Activated T-cell treated with anti-CD3 and anti-CD28 coated beads, Interleukin-2, amount 50 U/mL, for 4 hours (primary cell): ENCODE data around the gene VSTM5. TPM values are rescaled to one million over a fixed set of nuclear protein-coding genes. Genes with fewer than 3 reads are reported as not detected.
A peak's percentile ranks its signal among the peaks of the same experiment; 100 is the strongest.
"Not testable (repeated sequence)": the region's sequence is repeated elsewhere in the genome, so short reads cannot be mapped to it uniquely, and the experiment has no call there.

Source experiments
- ATAC-seq, 2 donors: fragments of 200-7000 bp; cut with Tn5 transposase; one replicate each; pipeline ENCODE4 v1.10.0; 2021
- DNase-seq: peaks from one replicate; pipeline ENCODE4 v3.0.0-alpha.2; 2020
- H3K27me3 Mint-ChIP-seq: one replicate; pipeline ENCODE4 v1.8.0; 2021; ENCODE audit warnings: low read depth, mixed read lengths
- H3K36me3 Mint-ChIP-seq: one replicate; pipeline ENCODE4 v1.8.0; 2022; ENCODE audit warnings: mixed read lengths; ENCODE audit not compliant: insufficient read depth
- H3K4me1 Mint-ChIP-seq: one replicate; pipeline ENCODE4 v1.8.0; 2021; ENCODE audit warnings: low read depth, mixed read lengths
- H3K4me3 Mint-ChIP-seq: one replicate; pipeline ENCODE4 v1.8.0; 2021; ENCODE audit warnings: mild to moderate bottlenecking, moderate library complexity, mixed read lengths
- H3K9me3 Mint-ChIP-seq: one replicate; pipeline ENCODE4 v1.8.0; 2021; ENCODE audit warnings: mixed read lengths
- total RNA-seq, 3 donors: library from RNA; stranded (reverse); gene quantifications; one replicate each; pipeline ENCODE4 v1.2.1, GENCODE V29; 2021

Gene VSTM5
- total RNA-seq, result not detected

GRCh38 chr11:93850594-93851018, at the start of gene VSTM5:
VSTM5 (minus strand) TSS chr11:93850618; CDS start chr11:93850502, 116 bp downstream.
- peaks cover 4% of the 10 kb centered on the region for H3K4me1 Mint-ChIP-seq
- H3K36me3 Mint-ChIP-seq, result no peaks in the 10 kb centered on the region
- H3K4me3 Mint-ChIP-seq, result no peak within 1 kb of the TSS
- ATAC-seq (no peak), DNase-seq (no peak)
- H3K9me3 Mint-ChIP-seq, result no peaks in the 10 kb centered on the region
- H3K27me3 Mint-ChIP-seq, result peaks cover 39% of the 10 kb centered on the region

GRCh38 chr11:93895106-93895862, 44.9 kb upstream of the VSTM5 start:
- DNase-seq (no peak), ATAC-seq (peak in 1 of 2 donors; percentile 58)
- Mint-ChIP-seq H3K36me3 (no peaks in the 10 kb centered on the region), H3K27me3 (peaks cover 54% of the 10 kb centered on the region), H3K4me1 (no peaks in the 10 kb centered on the region), H3K9me3 (peaks cover 3% of the 10 kb centered on the region), H3K4me3 (no peak overlapping the region)

- DNase-seq (no peak), ATAC-seq (no peak)
- H3K27me3 Mint-ChIP-seq, result peaks cover 28% of the 10 kb centered on the region
- no peaks in the 10 kb centered on the region for H3K4me1 Mint-ChIP-seq
- H3K4me3 Mint-ChIP-seq, result no peak overlapping the region
- no peaks in the 10 kb centered on the region for H3K36me3 Mint-ChIP-seq
- peaks cover 3% of the 10 kb centered on the region for H3K9me3 Mint-ChIP-seq
Measured at GRCh38 chr11:93890391-93891051, 40.1 kb upstream of the VSTM5 start.

GRCh38 chr11:93887111-93887510, 36.7 kb upstream of the VSTM5 start:
- DNase-seq (no peak), ATAC-seq (no peak)
- H3K4me3 Mint-ChIP-seq, result no peak overlapping the region
- H3K9me3 Mint-ChIP-seq, result peaks cover 15% of the 10 kb centered on the region
- H3K27me3 Mint-ChIP-seq, result peaks cover 6% of the 10 kb centered on the region
- H3K36me3 Mint-ChIP-seq, result no peaks in the 10 kb centered on the region
- no peaks in the 10 kb centered on the region for H3K4me1 Mint-ChIP-seq

GRCh38 chr11:93879114-93879513, 28.7 kb upstream of the VSTM5 start:
- DNase-seq, H3K4me3 Mint-ChIP-seq, H3K27me3 Mint-ChIP-seq, H3K4me1 Mint-ChIP-seq, H3K36me3 Mint-ChIP-seq, ATAC-seq: not testable (repeated sequence)
- peaks cover 13% of the 10 kb centered on the region for H3K9me3 Mint-ChIP-seq

GRCh38 chr11:93875637-93876036, 25.2 kb upstream of the VSTM5 start:
- Mint-ChIP-seq H3K36me3 (no peaks in the 10 kb centered on the region), H3K4me3 (no peak overlapping the region), H3K9me3 (no peaks in the 10 kb centered on the region), H3K27me3 (peaks cover 4% of the 10 kb centered on the region), H3K4me1 (no peaks in the 10 kb centered on the region)
- DNase-seq, result no peak
- no peak for ATAC-seq

GRCh38 chr11:93871526-93871925, 21.1 kb upstream of the VSTM5 start:
- Mint-ChIP-seq H3K9me3 (no peaks in the 10 kb centered on the region), H3K27me3 (no peaks in the 10 kb centered on the region), H3K4me1 (no peaks in the 10 kb centered on the region), H3K36me3 (no peaks in the 10 kb centered on the region), H3K4me3 (no peak overlapping the region)
- ATAC-seq (no peak), DNase-seq (no peak)

GRCh38 chr11:93870616-93871015, 20.2 kb upstream of the VSTM5 start:
- H3K36me3 Mint-ChIP-seq, result no peaks in the 10 kb centered on the region
- no peaks in the 10 kb centered on the region for H3K27me3 Mint-ChIP-seq
- H3K4me1 Mint-ChIP-seq, result no peaks in the 10 kb centered on the region
- H3K9me3 Mint-ChIP-seq, result no peaks in the 10 kb centered on the region
- DNase-seq, result no peak
- no peak overlapping the region for H3K4me3 Mint-ChIP-seq
- no peak for ATAC-seq

- Mint-ChIP-seq H3K9me3 (no peaks in the 10 kb centered on the region), H3K27me3 (no peaks in the 10 kb centered on the region), H3K4me3 (no peak overlapping the region), H3K4me1 (no peaks in the 10 kb centered on the region), H3K36me3 (no peaks in the 10 kb centered on the region)
- DNase-seq, result no peak
- no peak for ATAC-seq
Measured at GRCh38 chr11:93869830-93870229, 19.4 kb upstream of the VSTM5 start.

- not testable (repeated sequence) for H3K36me3 Mint-ChIP-seq
Measured at GRCh38 chr11:93868404-93868803, 18.0 kb upstream of the VSTM5 start.

GRCh38 chr11:93861808-93862207, 11.4 kb upstream of the VSTM5 start:
- no peaks in the 10 kb centered on the region for H3K27me3 Mint-ChIP-seq
- ATAC-seq (no peak), DNase-seq (no peak)
- no peaks in the 10 kb centered on the region for H3K9me3 Mint-ChIP-seq
- no peak overlapping the region for H3K4me3 Mint-ChIP-seq
- no peaks in the 10 kb centered on the region for H3K4me1 Mint-ChIP-seq
- H3K36me3 Mint-ChIP-seq, result no peaks in the 10 kb centered on the region

More at GRCh38 chr11:93868404-93868803, 18.0 kb upstream of the VSTM5 start:
- H3K4me3 Mint-ChIP-seq, H3K27me3 Mint-ChIP-seq, H3K4me1 Mint-ChIP-seq, DNase-seq, ATAC-seq, H3K9me3 Mint-ChIP-seq: not testable (repeated sequence)

- Mint-ChIP-seq H3K36me3 (no peaks in the 10 kb centered on the region), H3K9me3 (no peaks in the 10 kb centered on the region), H3K4me1 (no peaks in the 10 kb centered on the region), H3K27me3 (peaks cover 1% of the 10 kb centered on the region), H3K4me3 (no peak overlapping the region)
- ATAC-seq (no peak), DNase-seq (no peak)
Measured at GRCh38 chr11:93858121-93858775, 7.8 kb upstream of the VSTM5 start.

- Mint-ChIP-seq H3K27me3 (peaks cover 8% of the 10 kb centered on the region), H3K4me1 (no peaks in the 10 kb centered on the region), H3K9me3 (no peaks in the 10 kb centered on the region), H3K4me3 (no peak overlapping the region), H3K36me3 (no peaks in the 10 kb centered on the region)
- DNase-seq (no peak), ATAC-seq (no peak)
Measured at GRCh38 chr11:93857413-93858120, 7.1 kb upstream of the VSTM5 start.

- no peak for DNase-seq
- H3K36me3 Mint-ChIP-seq, result no peaks in the 10 kb centered on the region
- no peaks in the 10 kb centered on the region for H3K9me3 Mint-ChIP-seq
- peaks cover 4% of the 10 kb centered on the region for H3K4me1 Mint-ChIP-seq
- H3K27me3 Mint-ChIP-seq, result peaks cover 39% of the 10 kb centered on the region
- H3K4me3 Mint-ChIP-seq, result no peak overlapping the region
- no peak for ATAC-seq
Measured at GRCh38 chr11:93852242-93852641, 1.8 kb upstream of the VSTM5 start.
